LNCAP (cell line): Measurements from ENCODE around the gene CPEB1.

Experiments used
- TF ChIP-seq, protein P1 (sequence below): fragments of 450-650 bp; IDR thresholded peaks from 2 replicates; pipeline ENCODE4 v1.5.1; 2017; ENCODE audit warnings: mild to moderate bottlenecking

The CPEB1 gene

DNA sequence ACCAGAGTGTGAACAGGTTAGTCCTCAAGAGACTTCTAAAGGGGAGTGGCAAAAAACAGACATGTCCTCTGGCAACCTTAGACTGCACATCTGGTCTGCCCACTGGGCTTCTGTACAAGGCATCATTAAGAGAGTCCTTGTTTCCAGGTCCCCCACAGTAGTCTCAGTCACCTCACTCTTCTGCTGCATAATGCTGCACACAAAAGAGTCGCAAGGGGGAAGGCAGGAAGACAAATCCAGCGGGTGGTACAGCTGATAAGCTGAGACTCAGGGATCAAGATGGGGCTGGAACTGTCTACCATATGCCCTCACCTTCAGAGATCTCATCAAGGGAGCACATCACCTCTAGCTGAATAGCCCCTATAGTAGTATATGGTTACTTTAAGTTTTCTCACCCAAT, 79.5 kb downstream of the CPEB1 start:
- TF ChIP-seq, protein P1, sequence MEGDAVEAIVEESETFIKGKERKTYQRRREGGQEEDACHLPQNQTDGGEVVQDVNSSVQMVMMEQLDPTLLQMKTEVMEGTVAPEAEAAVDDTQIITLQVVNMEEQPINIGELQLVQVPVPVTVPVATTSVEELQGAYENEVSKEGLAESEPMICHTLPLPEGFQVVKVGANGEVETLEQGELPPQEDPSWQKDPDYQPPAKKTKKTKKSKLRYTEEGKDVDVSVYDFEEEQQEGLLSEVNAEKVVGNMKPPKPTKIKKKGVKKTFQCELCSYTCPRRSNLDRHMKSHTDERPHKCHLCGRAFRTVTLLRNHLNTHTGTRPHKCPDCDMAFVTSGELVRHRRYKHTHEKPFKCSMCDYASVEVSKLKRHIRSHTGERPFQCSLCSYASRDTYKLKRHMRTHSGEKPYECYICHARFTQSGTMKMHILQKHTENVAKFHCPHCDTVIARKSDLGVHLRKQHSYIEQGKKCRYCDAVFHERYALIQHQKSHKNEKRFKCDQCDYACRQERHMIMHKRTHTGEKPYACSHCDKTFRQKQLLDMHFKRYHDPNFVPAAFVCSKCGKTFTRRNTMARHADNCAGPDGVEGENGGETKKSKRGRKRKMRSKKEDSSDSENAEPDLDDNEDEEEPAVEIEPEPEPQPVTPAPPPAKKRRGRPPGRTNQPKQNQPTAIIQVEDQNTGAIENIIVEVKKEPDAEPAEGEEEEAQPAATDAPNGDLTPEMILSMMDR: no peak

DNA sequence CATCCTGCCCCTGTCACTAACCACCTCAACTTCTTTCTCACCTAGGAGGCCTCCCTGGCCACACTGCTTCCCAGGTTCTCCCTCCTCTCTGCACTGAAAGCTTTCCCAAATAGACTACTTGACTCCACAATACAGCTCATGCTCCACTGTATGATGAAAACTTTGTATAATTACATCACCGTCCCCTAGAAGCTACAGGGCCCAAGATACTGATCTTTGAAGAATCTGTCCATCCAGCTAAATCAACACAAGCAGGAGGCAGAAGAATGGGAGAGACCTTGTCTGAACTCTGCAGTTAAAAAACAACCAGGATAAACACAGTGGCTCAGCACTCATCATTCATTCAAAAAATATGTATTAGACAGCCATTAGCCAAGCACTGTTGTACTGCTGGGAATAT, 80.5 kb downstream of the CPEB1 start:
- TF ChIP-seq, protein P1: no peak

DNA sequence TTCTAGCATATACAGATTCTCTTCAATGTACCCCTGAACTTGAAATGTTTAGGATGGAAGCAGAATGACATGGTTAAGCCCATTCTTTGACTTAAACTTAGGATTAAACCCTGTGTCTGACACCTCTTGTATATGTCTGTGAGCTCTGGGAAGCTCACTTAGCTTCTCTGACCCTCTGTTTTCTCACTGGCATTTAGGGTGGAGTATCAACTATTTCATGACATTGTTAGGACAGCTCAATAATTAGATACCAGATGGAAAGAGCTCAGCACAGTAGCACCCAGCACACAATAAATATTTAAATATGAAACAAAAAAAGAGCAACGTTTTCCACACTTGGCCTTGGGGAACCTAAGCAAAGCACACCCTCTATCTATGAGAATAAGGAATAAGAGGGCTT, 88.7 kb downstream of the CPEB1 start:
- TF ChIP-seq, protein P1: no peak

DNA sequence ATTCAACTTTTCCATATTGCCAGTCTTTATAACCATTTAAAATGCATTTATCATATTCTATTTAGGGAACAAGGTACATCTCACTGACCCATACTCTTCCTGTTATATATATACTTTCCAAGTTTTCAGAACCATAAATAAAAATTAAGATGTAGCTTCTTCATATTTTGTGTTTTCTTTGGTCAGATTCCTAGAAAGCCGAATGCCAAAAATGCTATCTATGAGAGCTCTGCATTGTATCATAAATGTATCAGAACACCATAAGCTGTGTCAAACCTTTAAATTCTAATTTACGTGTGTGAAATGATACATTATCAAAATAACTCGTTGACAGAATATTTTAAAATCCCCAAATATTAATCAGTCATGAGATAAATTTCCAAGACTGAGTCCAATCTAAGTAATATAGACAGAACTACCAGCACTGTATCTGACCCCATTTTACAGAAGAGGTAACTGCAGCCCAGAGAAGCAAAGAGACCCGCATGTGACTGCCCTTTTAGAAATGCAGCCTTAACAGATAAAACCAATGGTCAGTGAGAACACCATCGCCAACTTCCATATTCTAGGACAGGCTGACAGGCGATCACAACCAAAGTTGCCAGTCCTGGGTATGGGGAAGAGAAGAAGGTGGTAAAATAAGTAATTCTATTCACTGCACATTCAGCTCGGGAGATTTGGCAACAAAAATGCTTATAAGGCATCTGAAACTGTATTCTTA, 90.7 kb downstream of the CPEB1 start:
- TF ChIP-seq, protein P1: no peak

DNA sequence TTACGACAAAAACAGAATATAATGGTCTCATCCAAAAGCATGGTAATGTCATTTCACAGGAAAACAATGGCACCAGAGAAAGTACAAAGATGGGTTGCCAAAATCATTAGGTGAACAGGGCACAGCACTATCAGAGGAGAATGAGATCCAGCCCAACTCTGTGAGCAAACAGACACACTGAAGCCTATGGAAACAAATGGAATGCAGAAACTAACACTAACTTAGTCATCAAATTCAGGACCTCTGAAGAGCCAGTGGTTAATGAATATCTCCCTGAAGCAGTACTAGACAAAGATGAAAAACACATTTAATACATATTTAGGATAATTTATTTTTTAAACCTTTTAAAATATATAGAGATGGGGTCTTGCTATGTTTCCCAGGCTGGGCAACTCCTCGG, 92.3 kb downstream of the CPEB1 start:
- TF ChIP-seq, protein P1: no peak

DNA sequence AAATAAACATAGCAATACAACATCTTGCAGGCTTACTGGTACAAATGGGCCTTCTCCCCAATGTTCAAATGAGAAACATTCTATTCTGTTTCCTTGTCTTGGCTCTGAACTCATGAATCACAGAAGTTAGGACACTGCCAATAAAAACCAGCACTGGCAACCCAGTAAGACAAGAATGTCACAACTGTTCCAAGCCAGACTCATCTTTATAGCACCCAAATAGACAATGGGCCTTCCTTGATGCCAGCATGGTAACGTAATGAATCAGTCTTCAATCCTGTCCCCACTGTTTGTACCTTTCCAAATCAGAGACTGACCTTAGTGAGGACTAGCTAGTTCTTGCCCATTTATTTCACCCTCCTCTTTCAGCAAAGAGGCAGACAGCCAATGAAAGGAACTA, 92.8 kb downstream of the CPEB1 start:
- TF ChIP-seq, protein P1: no peak

DNA sequence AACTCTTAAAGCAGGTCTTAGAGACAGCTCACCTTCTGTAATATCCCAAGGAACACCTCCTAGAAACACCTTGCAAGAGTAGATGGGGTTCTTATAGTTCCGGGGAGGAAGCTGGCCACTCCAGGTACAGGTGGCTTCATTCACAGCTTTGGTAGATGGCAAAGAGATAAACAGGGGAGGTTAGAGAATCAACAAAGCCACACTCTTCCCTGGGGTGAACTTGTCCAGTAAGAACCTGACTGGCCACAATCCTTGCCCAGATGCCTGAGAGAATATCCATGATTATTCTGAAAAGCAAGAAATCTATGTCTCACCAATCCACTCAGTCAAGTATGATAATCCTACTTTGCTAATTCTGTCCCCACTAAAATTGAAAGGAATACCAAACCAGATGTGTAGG, 93.3 kb downstream of the CPEB1 start:
- TF ChIP-seq, protein P1: no peak

DNA sequence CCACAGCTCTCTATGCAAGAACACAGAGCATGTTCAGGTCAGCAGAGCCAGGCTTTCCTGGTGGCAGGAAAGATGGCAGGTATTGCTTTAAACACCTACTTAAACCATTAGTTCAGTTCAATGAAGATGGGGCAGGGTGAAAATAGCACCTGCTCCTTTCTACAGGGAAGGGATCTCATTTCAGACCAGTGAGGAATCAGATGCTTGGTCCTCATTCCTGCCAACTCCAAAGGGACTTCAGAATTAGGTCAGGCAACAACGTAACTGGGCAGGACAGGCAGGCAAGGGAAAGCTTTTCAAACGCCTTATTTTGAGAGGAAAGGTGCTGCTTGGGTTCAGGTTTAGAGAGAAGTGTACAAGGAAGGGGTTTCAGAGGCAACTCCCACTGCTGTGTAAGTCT, 94.3 kb downstream of the CPEB1 start:
- TF ChIP-seq, protein P1: no peak
